ENCODE results near the gene ZC3H8. TPM values are rescaled to one million over a fixed set of nuclear protein-coding genes. Genes with fewer than 3 reads are reported as not detected.

ZC3H8 gene
- total RNA-seq, 1 experiment from 2014 or later, result 33.0 TPM

GRCh38 chr2:112199188-112199587, 55.7 kb downstream of the ZC3H8 start:
- H3K4me2 ChIP-seq (ENCODE audit: low read depth, low read length, poor library complexity, severe bottlenecking), result no peak overlapping the region
- no peak overlapping the region for H3K27ac ChIP-seq (ENCODE audit: low read length)
- no peaks in the 10 kb centered on the region for H3K9me2 ChIP-seq (replicated peaks; ENCODE audit: insufficient read depth, low read length)
- H3K27me3 ChIP-seq (ENCODE audit: low read length), result no peaks in the 10 kb centered on the region
- H2AFZ ChIP-seq (ENCODE audit: low read length), result no peak overlapping the region
- H3K4me3 ChIP-seq (ENCODE audit: low read length), result no peak overlapping the region
- H4K20me1 ChIP-seq (ENCODE audit: insufficient read depth, low read depth, low read length), result no peaks in the 10 kb centered on the region
- no peak overlapping the region for H3K9ac ChIP-seq (ENCODE audit: low read length)
- H3K9me3 ChIP-seq (ENCODE audit: low read length), result peaks cover 3% of the 10 kb centered on the region
- H3K79me2 ChIP-seq (ENCODE audit: low read length), result no peaks in the 10 kb centered on the region
- no peak for DNase-seq
- H3K4me1 ChIP-seq (ENCODE audit: low read length), result no peaks in the 10 kb centered on the region
- H3K36me3 ChIP-seq (ENCODE audit: insufficient read depth, low read length), result no peaks in the 10 kb centered on the region

- Histone ChIP-seq H3K9ac (ENCODE audit: low read length) (no peak overlapping the region), H3K4me2 (ENCODE audit: low read depth, low read length, poor library complexity, severe bottlenecking) (no peak overlapping the region), H3K9me2 (replicated peaks; ENCODE audit: insufficient read depth, low read length) (no peaks in the 10 kb centered on the region), H2AFZ (ENCODE audit: low read length) (no peak overlapping the region), H3K9me3 (ENCODE audit: low read length) (no peaks in the 10 kb centered on the region), H4K20me1 (ENCODE audit: insufficient read depth, low read depth, low read length) (no peaks in the 10 kb centered on the region), H3K4me1 (ENCODE audit: low read length) (no peaks in the 10 kb centered on the region), H3K79me2 (ENCODE audit: low read length) (no peaks in the 10 kb centered on the region), H3K27ac (ENCODE audit: low read length) (no peak overlapping the region), H3K36me3 (ENCODE audit: insufficient read depth, low read length) (no peaks in the 10 kb centered on the region), H3K27me3 (ENCODE audit: low read length) (no peaks in the 10 kb centered on the region), H3K4me3 (ENCODE audit: low read length) (no peak overlapping the region)
- DNase-seq, result no peak
Measured at GRCh38 chr2:112198780-112199179, 56.1 kb downstream of the ZC3H8 start.

- H3K79me2 ChIP-seq (ENCODE audit: low read length), result no peaks in the 10 kb centered on the region
- H4K20me1 ChIP-seq (ENCODE audit: insufficient read depth, low read depth, low read length), result no peaks in the 10 kb centered on the region
Measured at GRCh38 chr2:112197868-112198267, 57.0 kb downstream of the ZC3H8 start.

GRCh38 chr2:112195950-112196349, 58.9 kb downstream of the ZC3H8 start:
- Histone ChIP-seq H3K36me3 (ENCODE audit: insufficient read depth, low read length) (no peaks in the 10 kb centered on the region), H2AFZ (ENCODE audit: low read length) (no peak overlapping the region), H3K79me2 (ENCODE audit: low read length) (no peaks in the 10 kb centered on the region), H3K9me2 (replicated peaks; ENCODE audit: insufficient read depth, low read length) (no peaks in the 10 kb centered on the region), H4K20me1 (ENCODE audit: insufficient read depth, low read depth, low read length) (no peaks in the 10 kb centered on the region), H3K4me3 (ENCODE audit: low read length) (no peak overlapping the region), H3K9me3 (ENCODE audit: low read length) (no peaks in the 10 kb centered on the region), H3K9ac (ENCODE audit: low read length) (no peak overlapping the region), H3K4me2 (ENCODE audit: low read depth, low read length, poor library complexity, severe bottlenecking) (no peak overlapping the region), H3K4me1 (ENCODE audit: low read length) (no peaks in the 10 kb centered on the region), H3K27me3 (ENCODE audit: low read length) (no peaks in the 10 kb centered on the region), H3K27ac (ENCODE audit: low read length) (no peak overlapping the region)
- no peak for DNase-seq

More at GRCh38 chr2:112197868-112198267, 57.0 kb downstream of the ZC3H8 start:
- H3K27ac ChIP-seq (ENCODE audit: low read length), result no peak overlapping the region
- H3K36me3 ChIP-seq (ENCODE audit: insufficient read depth, low read length), result no peaks in the 10 kb centered on the region
- no peaks in the 10 kb centered on the region for H3K9me3 ChIP-seq (ENCODE audit: low read length)
- no peaks in the 10 kb centered on the region for H3K4me1 ChIP-seq (ENCODE audit: low read length)
- H3K4me2 ChIP-seq (ENCODE audit: low read depth, low read length, poor library complexity, severe bottlenecking), result no peak overlapping the region
- no peak for DNase-seq
- no peak overlapping the region for H3K9ac ChIP-seq (ENCODE audit: low read length)
- H3K9me2 ChIP-seq (replicated peaks; ENCODE audit: insufficient read depth, low read length), result no peaks in the 10 kb centered on the region
- no peaks in the 10 kb centered on the region for H3K27me3 ChIP-seq (ENCODE audit: low read length)
- H2AFZ ChIP-seq (ENCODE audit: low read length), result no peak overlapping the region
- no peak overlapping the region for H3K4me3 ChIP-seq (ENCODE audit: low read length)

- Histone ChIP-seq H2AFZ (ENCODE audit: low read length) (no peak overlapping the region), H3K4me1 (ENCODE audit: low read length) (no peaks in the 10 kb centered on the region), H4K20me1 (ENCODE audit: insufficient read depth, low read depth, low read length) (no peaks in the 10 kb centered on the region), H3K36me3 (ENCODE audit: insufficient read depth, low read length) (no peaks in the 10 kb centered on the region), H3K27ac (ENCODE audit: low read length) (no peak overlapping the region), H3K9me3 (ENCODE audit: low read length) (no peaks in the 10 kb centered on the region), H3K27me3 (ENCODE audit: low read length) (no peaks in the 10 kb centered on the region), H3K9me2 (replicated peaks; ENCODE audit: insufficient read depth, low read length) (no peaks in the 10 kb centered on the region), H3K9ac (ENCODE audit: low read length) (no peak overlapping the region), H3K4me3 (ENCODE audit: low read length) (no peak overlapping the region), H3K4me2 (ENCODE audit: low read depth, low read length, poor library complexity, severe bottlenecking) (no peak overlapping the region), H3K79me2 (ENCODE audit: low read length) (no peaks in the 10 kb centered on the region)
- no peak for DNase-seq
Measured at GRCh38 chr2:112195167-112195766, 59.6 kb downstream of the ZC3H8 start.

GRCh38 chr2:112194482-112194881, 60.4 kb downstream of the ZC3H8 start:
- no peak for DNase-seq
- Histone ChIP-seq H2AFZ (ENCODE audit: low read length) (no peak overlapping the region), H3K9me2 (replicated peaks; ENCODE audit: insufficient read depth, low read length) (no peaks in the 10 kb centered on the region), H4K20me1 (ENCODE audit: insufficient read depth, low read depth, low read length) (no peaks in the 10 kb centered on the region), H3K9me3 (ENCODE audit: low read length) (no peaks in the 10 kb centered on the region), H3K27me3 (ENCODE audit: low read length) (no peaks in the 10 kb centered on the region), H3K36me3 (ENCODE audit: insufficient read depth, low read length) (no peaks in the 10 kb centered on the region), H3K27ac (ENCODE audit: low read length) (no peak overlapping the region), H3K4me2 (ENCODE audit: low read depth, low read length, poor library complexity, severe bottlenecking) (no peak overlapping the region), H3K4me1 (ENCODE audit: low read length) (no peaks in the 10 kb centered on the region), H3K9ac (ENCODE audit: low read length) (no peak overlapping the region), H3K79me2 (ENCODE audit: low read length) (no peaks in the 10 kb centered on the region), H3K4me3 (ENCODE audit: low read length) (no peak overlapping the region)

GRCh38 chr2:112194028-112194427, 60.8 kb downstream of the ZC3H8 start:
- no peak overlapping the region for H3K4me2 ChIP-seq (ENCODE audit: low read depth, low read length, poor library complexity, severe bottlenecking)
- no peaks in the 10 kb centered on the region for H3K4me1 ChIP-seq (ENCODE audit: low read length)
- H3K9ac ChIP-seq (ENCODE audit: low read length), result no peak overlapping the region
- no peak for DNase-seq
- no peak overlapping the region for H2AFZ ChIP-seq (ENCODE audit: low read length)
- H3K36me3 ChIP-seq (ENCODE audit: insufficient read depth, low read length), result no peaks in the 10 kb centered on the region
- H3K27me3 ChIP-seq (ENCODE audit: low read length), result no peaks in the 10 kb centered on the region
- H3K9me3 ChIP-seq (ENCODE audit: low read length), result no peaks in the 10 kb centered on the region
- H3K27ac ChIP-seq (ENCODE audit: low read length), result no peak overlapping the region
- H3K79me2 ChIP-seq (ENCODE audit: low read length), result no peaks in the 10 kb centered on the region
- no peaks in the 10 kb centered on the region for H3K9me2 ChIP-seq (replicated peaks; ENCODE audit: insufficient read depth, low read length)
- H3K4me3 ChIP-seq (ENCODE audit: low read length), result no peak overlapping the region
- no peaks in the 10 kb centered on the region for H4K20me1 ChIP-seq (ENCODE audit: insufficient read depth, low read depth, low read length)

- Histone ChIP-seq H3K36me3 (ENCODE audit: insufficient read depth, low read length) (no peaks in the 10 kb centered on the region), H3K9ac (ENCODE audit: low read length) (no peak overlapping the region), H3K4me3 (ENCODE audit: low read length) (no peak overlapping the region), H3K4me1 (ENCODE audit: low read length) (peaks cover 4% of the 10 kb centered on the region; the same call in 1 of the 2 replicates), H3K4me2 (ENCODE audit: low read depth, low read length, poor library complexity, severe bottlenecking) (no peak overlapping the region), H3K9me2 (replicated peaks; ENCODE audit: insufficient read depth, low read length) (no peaks in the 10 kb centered on the region), H2AFZ (ENCODE audit: low read length) (no peak overlapping the region), H3K27ac (ENCODE audit: low read length) (no peak overlapping the region), H4K20me1 (ENCODE audit: insufficient read depth, low read depth, low read length) (no peaks in the 10 kb centered on the region), H3K9me3 (ENCODE audit: low read length) (no peaks in the 10 kb centered on the region), H3K79me2 (ENCODE audit: low read length) (no peaks in the 10 kb centered on the region), H3K27me3 (ENCODE audit: low read length) (no peaks in the 10 kb centered on the region)
- DNase-seq, result no peak
Measured at GRCh38 chr2:112189001-112189556, 65.8 kb downstream of the ZC3H8 start.
